ENCODE results near the gene BAHCC1. TPM values are rescaled to one million over a fixed set of nuclear protein-coding genes. Genes with fewer than 3 reads are reported as not detected.

BAHCC1 gene
- total RNA-seq, 1 experiment from 2014 or later: 33.7 TPM

DNA sequence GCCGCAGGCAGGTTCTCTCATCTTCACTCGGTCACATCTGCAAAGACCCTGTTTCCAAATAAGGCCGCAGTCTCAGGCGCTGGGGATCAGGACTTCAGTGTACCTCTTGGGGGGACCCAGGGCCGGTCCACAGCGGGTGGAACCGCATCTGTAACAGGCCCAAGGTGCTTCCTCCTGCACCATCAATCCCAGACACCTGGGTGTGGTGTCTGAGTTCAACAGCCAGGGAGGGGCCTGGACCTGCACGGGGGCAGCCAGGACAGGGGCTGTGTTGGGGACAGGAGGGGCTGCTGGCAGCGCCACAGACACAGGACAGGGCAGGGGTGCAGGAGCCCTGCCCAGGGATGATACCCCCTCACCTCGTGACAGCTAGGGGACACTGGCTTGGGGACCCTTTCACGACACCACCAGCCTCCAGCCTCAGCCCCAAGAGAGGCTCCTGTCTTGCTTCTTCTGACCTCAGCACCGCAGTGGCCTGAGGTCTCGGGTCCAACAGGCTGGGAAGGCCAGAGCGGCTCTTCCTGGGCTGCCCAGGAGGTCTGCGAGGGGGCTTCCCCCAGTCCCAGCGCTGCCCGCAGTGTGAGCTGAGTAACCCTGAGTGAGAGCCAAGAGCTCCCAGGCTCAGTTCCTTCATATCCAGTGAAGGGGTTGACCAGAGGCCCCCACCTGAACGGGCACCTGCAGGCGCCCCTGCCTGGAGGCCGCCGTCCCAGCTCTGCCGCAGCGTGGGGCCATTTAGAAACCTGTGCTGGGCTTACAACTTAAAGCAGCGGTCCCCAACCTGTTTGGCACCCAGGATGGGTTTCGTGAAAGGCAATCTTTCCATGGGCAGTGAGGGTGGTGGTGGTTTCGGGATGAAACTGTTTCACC, 30.7 kb upstream of the BAHCC1 start:
- Histone ChIP-seq H3K36me3 (ENCODE audit: low read depth) (no peaks in the 10 kb centered on the region), H3K4me3 (no peak overlapping the region), H2AFZ (peak overlapping the region; percentile 75; the same call in 1 of the 2 replicates), H3F3A (ENCODE audit: insufficient read depth, low read depth) (peaks cover 18% of the 10 kb centered on the region; the same call in 1 of the 2 replicates), H3K27me3 (ENCODE audit: insufficient read depth, low read depth) (no peaks in the 10 kb centered on the region), H4K20me1 (ENCODE audit: insufficient read depth) (no peaks in the 10 kb centered on the region), H3K79me2 (ENCODE audit: low read depth) (no peaks in the 10 kb centered on the region), H3K4me1 (replicated peaks; ENCODE audit: insufficient read depth) (peaks cover 24% of the 10 kb centered on the region), H3K27ac (no peak overlapping the region), H3K4me2 (peak overlapping the region; percentile 99), H3K9me3 (ENCODE audit: insufficient read depth, low read depth) (no peaks in the 10 kb centered on the region), H3K9me2 (ENCODE audit: insufficient read depth) (no peaks in the 10 kb centered on the region)
- intact Hi-C loops (cut with micrococcal nuclease; ENCODE audit: unreplicated experiment): loop anchor here (1.0 to 2.0 kb wide), 5 partner anchors 18 to 68 kb away; no protein-coding TSS in a partner anchor
- ChIA-PET POLR2A (ENCODE audit: unreplicated experiment) (interaction anchor here (0.5 to 1.0 kb wide), 5 partner anchors 18 to 148 kb away, joined by 3 to 17 read pairs (median 6); partner anchors contain the start of genes ACTG1 and BAHCC1), CTCF (interaction anchor here (1.0 kb wide), 1 partner anchor 70 kb away, joined by 3 read pairs; the partner anchor contains the start of gene SLC38A10)
- no peak for DNase-seq
- TF ChIP-seq, protein P1, sequence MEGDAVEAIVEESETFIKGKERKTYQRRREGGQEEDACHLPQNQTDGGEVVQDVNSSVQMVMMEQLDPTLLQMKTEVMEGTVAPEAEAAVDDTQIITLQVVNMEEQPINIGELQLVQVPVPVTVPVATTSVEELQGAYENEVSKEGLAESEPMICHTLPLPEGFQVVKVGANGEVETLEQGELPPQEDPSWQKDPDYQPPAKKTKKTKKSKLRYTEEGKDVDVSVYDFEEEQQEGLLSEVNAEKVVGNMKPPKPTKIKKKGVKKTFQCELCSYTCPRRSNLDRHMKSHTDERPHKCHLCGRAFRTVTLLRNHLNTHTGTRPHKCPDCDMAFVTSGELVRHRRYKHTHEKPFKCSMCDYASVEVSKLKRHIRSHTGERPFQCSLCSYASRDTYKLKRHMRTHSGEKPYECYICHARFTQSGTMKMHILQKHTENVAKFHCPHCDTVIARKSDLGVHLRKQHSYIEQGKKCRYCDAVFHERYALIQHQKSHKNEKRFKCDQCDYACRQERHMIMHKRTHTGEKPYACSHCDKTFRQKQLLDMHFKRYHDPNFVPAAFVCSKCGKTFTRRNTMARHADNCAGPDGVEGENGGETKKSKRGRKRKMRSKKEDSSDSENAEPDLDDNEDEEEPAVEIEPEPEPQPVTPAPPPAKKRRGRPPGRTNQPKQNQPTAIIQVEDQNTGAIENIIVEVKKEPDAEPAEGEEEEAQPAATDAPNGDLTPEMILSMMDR (conservative IDR thresholded peaks at IDR 0.05): no peak
- TF ChIP-seq EZH2 (IDR thresholded peaks at IDR 0.05; ENCODE audit: low read depth): no peak
- BruUV-seq (replicated peaks): TSS peak; percentile 56

DNA sequence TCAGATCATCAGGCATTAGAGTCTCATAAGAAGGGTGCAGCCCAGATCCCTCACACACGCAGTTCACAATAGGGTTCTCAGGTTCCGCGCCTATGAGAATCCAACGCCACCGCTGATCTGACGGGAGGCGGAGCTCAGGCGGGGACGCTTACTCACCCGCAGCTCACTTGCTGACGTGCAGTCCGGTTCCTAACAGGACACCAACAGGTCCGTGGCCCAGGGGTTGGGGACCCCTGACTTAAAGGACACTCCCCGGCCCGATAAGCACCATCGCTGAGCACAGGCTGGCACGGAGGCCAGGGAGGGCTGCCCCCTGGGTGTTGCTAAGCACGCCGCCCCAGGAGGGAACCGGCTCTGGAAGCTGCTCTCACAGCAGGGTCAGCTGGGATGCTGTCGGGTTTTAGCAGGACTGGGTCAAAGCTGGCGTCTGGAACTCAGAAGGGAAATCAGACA, 30.1 kb upstream of the BAHCC1 start:
- Histone ChIP-seq H3K9me3 (ENCODE audit: insufficient read depth, low read depth) (no peaks in the 10 kb centered on the region), H3K36me3 (ENCODE audit: low read depth) (no peaks in the 10 kb centered on the region), H3K4me1 (replicated peaks; ENCODE audit: insufficient read depth) (peaks cover 24% of the 10 kb centered on the region), H3K27ac (peak overlapping the region; percentile 76), H3K27me3 (ENCODE audit: insufficient read depth, low read depth) (no peaks in the 10 kb centered on the region), H3F3A (ENCODE audit: insufficient read depth, low read depth) (peaks cover 18% of the 10 kb centered on the region; the same call in 1 of the 2 replicates), H4K20me1 (ENCODE audit: insufficient read depth) (no peaks in the 10 kb centered on the region), H3K9me2 (ENCODE audit: insufficient read depth) (no peaks in the 10 kb centered on the region), H3K79me2 (ENCODE audit: low read depth) (no peaks in the 10 kb centered on the region), H2AFZ (peak overlapping the region; percentile 75), H3K4me3 (peak overlapping the region; percentile 60), H3K4me2 (peak overlapping the region; percentile 99)
- intact Hi-C loops (cut with micrococcal nuclease; ENCODE audit: unreplicated experiment): loop anchor here (1.0 to 2.0 kb wide), 5 partner anchors 19 to 69 kb away; no protein-coding TSS in a partner anchor
- ChIA-PET POLR2A (ENCODE audit: unreplicated experiment) (interaction anchor here (0.5 to 1.0 kb wide), 9 partner anchors 19 to 260 kb away, joined by 3 to 17 read pairs (median 3); partner anchors contain the start of genes ACTG1 and BAHCC1), CTCF (interaction anchor here (1.0 kb wide), 1 partner anchor 70 kb away, joined by 3 read pairs; the partner anchor contains the start of gene SLC38A10)
- no peak for TF ChIP-seq EZH2 (IDR thresholded peaks at IDR 0.05; ENCODE audit: low read depth)
- TF ChIP-seq, protein P1 (conservative IDR thresholded peaks at IDR 0.05): no peak
- DNase-seq: peak; percentile 77 to 85
- no TSS peak for BruUV-seq (replicated peaks)
